ENCODE data around the gene UNC13A. TPM values are rescaled to one million over a fixed set of nuclear protein-coding genes. Genes with fewer than 3 reads are reported as not detected.

Gene UNC13A
- total RNA-seq, 6 experiments from 2014 or later = 0.02 TPM; not detected in 5

DNA sequence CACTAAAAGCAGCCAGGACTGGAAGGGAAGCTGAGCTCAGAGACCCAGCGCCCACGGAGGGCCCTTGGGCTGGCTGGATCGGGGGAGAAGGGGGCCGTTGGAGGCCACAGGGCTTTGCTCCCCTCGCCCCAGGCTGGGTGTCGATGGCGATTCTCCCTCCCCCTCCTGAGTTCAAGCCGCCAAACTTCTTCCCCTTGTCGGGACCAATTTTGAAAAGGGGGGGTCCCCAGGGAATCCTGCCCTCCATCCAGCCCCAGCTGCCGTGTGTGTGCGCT, 71.5 kb downstream of the UNC13A start:
- Histone ChIP-seq H3K36me3 (no peaks in the 10 kb centered on the region), H3K9me3 (no peaks in the 10 kb centered on the region), H3K27ac (no peak overlapping the region), H3K27me3 (no peaks in the 10 kb centered on the region), H3K4me1 (no peaks in the 10 kb centered on the region), H3K4me3 (no peak overlapping the region)
- peak in 1 of 3 donors; percentile 22 for DNase-seq
- TF ChIP-seq, protein P1, sequence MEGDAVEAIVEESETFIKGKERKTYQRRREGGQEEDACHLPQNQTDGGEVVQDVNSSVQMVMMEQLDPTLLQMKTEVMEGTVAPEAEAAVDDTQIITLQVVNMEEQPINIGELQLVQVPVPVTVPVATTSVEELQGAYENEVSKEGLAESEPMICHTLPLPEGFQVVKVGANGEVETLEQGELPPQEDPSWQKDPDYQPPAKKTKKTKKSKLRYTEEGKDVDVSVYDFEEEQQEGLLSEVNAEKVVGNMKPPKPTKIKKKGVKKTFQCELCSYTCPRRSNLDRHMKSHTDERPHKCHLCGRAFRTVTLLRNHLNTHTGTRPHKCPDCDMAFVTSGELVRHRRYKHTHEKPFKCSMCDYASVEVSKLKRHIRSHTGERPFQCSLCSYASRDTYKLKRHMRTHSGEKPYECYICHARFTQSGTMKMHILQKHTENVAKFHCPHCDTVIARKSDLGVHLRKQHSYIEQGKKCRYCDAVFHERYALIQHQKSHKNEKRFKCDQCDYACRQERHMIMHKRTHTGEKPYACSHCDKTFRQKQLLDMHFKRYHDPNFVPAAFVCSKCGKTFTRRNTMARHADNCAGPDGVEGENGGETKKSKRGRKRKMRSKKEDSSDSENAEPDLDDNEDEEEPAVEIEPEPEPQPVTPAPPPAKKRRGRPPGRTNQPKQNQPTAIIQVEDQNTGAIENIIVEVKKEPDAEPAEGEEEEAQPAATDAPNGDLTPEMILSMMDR (IDR thresholded peaks at IDR 0.05) = no peak
- intact Hi-C loops (cut with DNase I) = no loop called here
- ATAC-seq = no peak
- no CpG with 5 or more reads among the region's 11 CpGs for WGBS (ENCODE audit: insufficient coverage, low coverage, low lambda C conversion rate, missing lambda C conversion rate)

DNA sequence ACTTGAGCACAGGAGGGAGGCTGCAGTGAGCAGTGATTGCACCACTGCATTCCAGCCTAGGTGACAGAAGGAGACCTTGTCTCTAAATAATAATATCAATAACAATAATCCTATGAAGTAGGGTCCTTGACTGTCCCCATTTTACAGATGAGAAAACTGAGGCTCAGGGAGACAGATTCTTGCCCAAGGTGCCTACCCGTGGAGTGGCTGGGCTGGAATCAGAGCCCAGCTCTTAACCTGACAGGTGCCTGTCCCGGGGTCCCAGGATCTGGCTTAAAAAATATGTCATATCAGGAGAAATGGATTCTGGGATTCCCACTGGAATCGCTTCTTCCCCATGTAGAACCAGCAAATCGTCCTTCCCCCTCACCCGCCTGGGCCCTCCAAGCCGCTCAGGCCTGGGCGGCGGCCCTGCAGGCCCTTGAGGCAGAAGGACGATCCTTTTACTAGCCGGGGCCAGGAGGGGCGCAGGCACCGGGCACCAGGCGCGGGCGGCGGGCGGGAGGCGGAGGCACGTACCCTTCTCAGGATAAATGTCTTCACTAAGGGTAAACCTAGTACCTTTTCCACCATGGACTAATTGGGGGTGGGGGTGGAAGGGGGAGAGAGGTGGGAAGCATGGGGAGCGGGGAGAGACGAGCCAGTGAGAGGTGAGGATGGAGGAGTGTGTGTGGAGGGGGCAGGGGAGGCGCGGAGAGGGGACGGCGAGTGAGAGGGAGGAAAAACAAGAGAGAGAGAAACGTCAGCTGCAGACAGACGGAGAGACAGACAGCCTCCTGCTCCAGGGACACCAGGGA, 72.1 kb downstream of the UNC13A start:
- no peak overlapping the region for H3K4me3 ChIP-seq
- 22% methylated on average over 20 of the region's 27 CpGs for WGBS (ENCODE audit: insufficient coverage, low coverage, low lambda C conversion rate, missing lambda C conversion rate)
- no peaks in the 10 kb centered on the region for H3K27me3 ChIP-seq
- H3K36me3 ChIP-seq = no peaks in the 10 kb centered on the region
- H3K4me1 ChIP-seq = no peaks in the 10 kb centered on the region
- no peak for TF ChIP-seq POLR2A (IDR thresholded peaks at IDR 0.05)
- TF ChIP-seq, protein P1 (IDR thresholded peaks at IDR 0.05) = no peak
- no peaks in the 10 kb centered on the region for H3K9me3 ChIP-seq
- ATAC-seq (no peak), DNase-seq (peak in 1 of 3 donors; percentile 32)
- no peak overlapping the region for H3K27ac ChIP-seq
- intact Hi-C loops (cut with DNase I) = no loop called here

DNA sequence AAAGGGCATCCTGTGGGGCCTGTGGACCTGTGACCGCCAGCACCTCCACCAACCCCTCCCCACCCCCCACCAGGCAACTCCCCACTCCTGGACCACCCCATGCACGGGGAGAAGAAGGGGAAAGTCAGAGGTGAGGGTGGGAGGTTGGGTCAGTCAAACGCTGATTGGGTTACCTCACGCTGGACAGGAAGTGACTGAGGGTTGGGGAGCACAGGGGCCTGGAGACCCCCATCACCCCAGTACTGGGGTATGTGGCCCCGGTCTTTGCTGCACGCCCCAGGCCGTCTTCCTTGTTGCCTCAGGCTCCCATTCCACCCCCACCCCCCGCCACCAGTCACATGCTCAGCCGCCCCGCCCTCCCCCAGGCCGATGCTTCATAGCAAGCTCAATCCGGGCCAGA, 73.7 kb downstream of the UNC13A start:
- Histone ChIP-seq H3K36me3 (no peaks in the 10 kb centered on the region), H3K27me3 (no peaks in the 10 kb centered on the region), H3K27ac (no peak overlapping the region), H3K4me1 (no peaks in the 10 kb centered on the region), H3K9me3 (no peaks in the 10 kb centered on the region), H3K4me3 (no peak overlapping the region)
- DNase-seq = no peak
- no peak for ATAC-seq
- 44% methylated on average over 3 of the region's 12 CpGs for WGBS (ENCODE audit: insufficient coverage, low coverage, low lambda C conversion rate, missing lambda C conversion rate)
- TF ChIP-seq POLR2A (IDR thresholded peaks at IDR 0.05) = no peak
- TF ChIP-seq, protein P1 (IDR thresholded peaks at IDR 0.05) = no peak
- intact Hi-C loops (cut with DNase I) = no loop called here

DNA sequence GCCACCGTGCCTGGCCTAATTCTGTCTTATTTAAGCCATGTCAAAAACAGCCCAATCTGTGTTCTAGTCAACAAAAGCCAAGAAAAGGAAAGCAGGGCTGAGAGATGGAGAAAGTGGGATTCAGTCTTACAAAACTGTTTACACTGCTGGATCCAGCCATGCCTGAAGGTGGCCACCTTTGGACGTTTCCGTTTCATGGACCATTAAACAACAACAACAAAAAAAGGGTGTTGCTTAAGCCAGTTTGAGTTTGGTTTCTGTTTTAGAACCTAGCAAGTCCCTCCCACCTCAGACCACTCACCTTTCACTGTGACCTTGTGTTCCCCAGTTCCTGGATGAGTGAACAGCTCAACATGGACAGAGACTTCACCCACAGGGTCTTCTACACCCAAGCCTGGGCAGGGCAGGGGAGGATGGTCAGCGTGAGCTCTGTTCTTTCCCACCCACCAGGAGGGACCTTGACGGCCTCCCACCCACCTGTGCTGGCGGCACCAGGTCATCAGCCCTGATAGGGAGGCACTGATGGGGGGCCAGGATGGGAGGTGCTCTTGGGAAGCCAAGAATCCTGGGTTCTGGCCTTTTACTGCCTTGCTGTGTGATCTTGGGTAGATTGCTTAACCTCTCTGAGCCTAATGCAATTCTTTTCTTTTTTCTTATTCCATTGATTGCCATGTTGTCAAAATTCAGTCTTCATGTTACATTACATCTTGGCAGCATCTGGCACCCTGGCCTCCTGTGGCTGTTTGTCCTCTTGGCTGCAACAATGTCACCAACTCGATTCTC, 76.5 kb downstream of the UNC13A start:
- 44% methylated on average over 4 of the region's 7 CpGs for WGBS (ENCODE audit: insufficient coverage, low coverage, low lambda C conversion rate, missing lambda C conversion rate)

More for the DNA sequence above, 76.5 kb downstream of the UNC13A start:
- intact Hi-C loops (cut with DNase I) = no loop called here
- DNase-seq = no peak
- Histone ChIP-seq H3K4me1 (no peaks in the 10 kb centered on the region), H3K9me3 (no peaks in the 10 kb centered on the region), H3K27me3 (no peaks in the 10 kb centered on the region), H3K36me3 (no peaks in the 10 kb centered on the region), H3K4me3 (no peak overlapping the region), H3K27ac (no peak overlapping the region)
- no peak for TF ChIP-seq POLR2A (IDR thresholded peaks at IDR 0.05)
- TF ChIP-seq, protein P1 (IDR thresholded peaks at IDR 0.05) = no peak
- no peak for ATAC-seq
